SK-MEL-5 (cell line): ENCODE data around the gene PIAS4. TPM values are rescaled to one million over a fixed set of nuclear protein-coding genes. Genes with fewer than 3 reads are reported as not detected.

ENCODE experiments used
- DNase-seq: peaks from one replicate; pipeline ENCODE4 v3.0.0-alpha.2; 2016; ENCODE audit warnings: low read depth, low spot score
- in situ Hi-C: cut with HindIII; loops from 2 replicates; pipeline ENCODE4 v1.10.0; 2016; ENCODE audit warnings: low sequenced_read_pairs, high pct_unique_total_duplicates, low pct_unique_long_range_greater_than_20kb
- total RNA-seq: library from RNA; depleted of rRNA; stranded (reverse); fragments of >200 nt; shearing (Covaris generic); gene quantifications from 2 replicates; pipeline ENCODE4 v1.2.3, GENCODE V29; 2014

PIAS4 gene
- total RNA-seq, 1 experiment from 2014 or later = 20.6 TPM

- no peak for DNase-seq
- in situ Hi-C loops = no loop called here
Observed at GRCh38 chr19:4030981-4031380, 23.4 kb downstream of the PIAS4 start.

- no peak for DNase-seq
- in situ Hi-C loops = no loop called here
Observed at GRCh38 chr19:4031420-4031819, 23.9 kb downstream of the PIAS4 start.

GRCh38 chr19:4032436-4032835 lies 24.9 kb downstream of the PIAS4 start:
- in situ Hi-C loops = no loop called here

GRCh38 chr19:4033028-4033956 lies 25.8 kb downstream of the PIAS4 start:
- in situ Hi-C loops = no loop called here
- DNase-seq = no peak

More at GRCh38 chr19:4032436-4032835, 24.9 kb downstream of the PIAS4 start:
- no peak for DNase-seq

GRCh38 chr19:4034048-4035017 lies 26.8 kb downstream of the PIAS4 start:
- in situ Hi-C loops = no loop called here
- no peak for DNase-seq

- no peak for DNase-seq
- in situ Hi-C loops = no loop called here
Observed at GRCh38 chr19:4035018-4035566, 27.6 kb downstream of the PIAS4 start.

- in situ Hi-C loops = no loop called here
- no peak for DNase-seq
Observed at GRCh38 chr19:4035582-4035981, 28.0 kb downstream of the PIAS4 start.

GRCh38 chr19:4036576-4037300 lies 29.2 kb downstream of the PIAS4 start:
- no peak for DNase-seq
- in situ Hi-C loops = no loop called here

- no peak for DNase-seq
- in situ Hi-C loops = no loop called here
Observed at GRCh38 chr19:4037301-4037949, 29.9 kb downstream of the PIAS4 start.

- DNase-seq = no peak
- in situ Hi-C loops = no loop called here
Observed at GRCh38 chr19:4038057-4038456, 30.5 kb downstream of the PIAS4 start.

- no peak for DNase-seq
- in situ Hi-C loops = no loop called here
Observed at GRCh38 chr19:4038661-4039423, 31.3 kb downstream of the PIAS4 start.

GRCh38 chr19:4042064-4042730 lies 34.7 kb downstream of the PIAS4 start:
- in situ Hi-C loops = no loop called here
- DNase-seq = no peak

- DNase-seq = no peak
- in situ Hi-C loops = no loop called here
Observed at GRCh38 chr19:4042731-4043082, 35.2 kb downstream of the PIAS4 start.

GRCh38 chr19:4043401-4043800 lies 35.9 kb downstream of the PIAS4 start:
- no peak for DNase-seq
- in situ Hi-C loops = no loop called here

GRCh38 chr19:4043966-4044715 lies 36.6 kb downstream of the PIAS4 start:
- no peak for DNase-seq
- in situ Hi-C loops = no loop called here
